Left lung (tissue), 10 donors: ENCODE results near the gene PRKCE. TPM values are rescaled to one million over a fixed set of nuclear protein-coding genes. Genes with fewer than 3 reads are reported as not detected.

Experiments used
- ATAC-seq: fragments of 200-7000 bp; cut with Tn5 transposase; one replicate; pipeline ENCODE4 v1.9.1; 2020; ENCODE audit warnings: moderate library complexity
- DNase-seq, 4 donors: peaks; one replicate each; pipeline ENCODE4 v3.0.0-alpha.2; 2013 to 2020
- H3K27ac ChIP-seq, 2 donors: fragments of 200-600 bp; sonication (generic) in 1 of 2; one replicate each; pipeline versions ENCODE4 v1.5.0 to v1.8.0; 2020 to 2021
- H3K27me3 ChIP-seq, 2 donors: fragments of 200-600 bp; sonication (generic) in 1 of 2; one replicate each; pipeline versions ENCODE4 v1.5.0 to v1.8.0; 2020 to 2021
- H3K36me3 ChIP-seq, 2 donors: fragments of 200-600 bp; sonication (generic) in 1 of 2; one replicate each; pipeline versions ENCODE4 v1.5.0 to v1.8.0; 2020 to 2021
- H3K4me1 ChIP-seq, 2 donors: fragments of 200-600 bp; one replicate each; pipeline ENCODE4 v1.8.0; 2021
- H3K4me3 ChIP-seq, 2 donors: fragments of 200-600 bp; sonication (generic) in 1 of 2; one replicate each; pipeline versions ENCODE4 v1.5.0 to v1.8.0; 2020 to 2021; ENCODE audit warnings: mild to moderate bottlenecking in 1 of 2
- H3K9me3 ChIP-seq, 2 donors: fragments of 200-600 bp; sonication (generic) in 1 of 2; one replicate each; pipeline versions ENCODE4 v1.5.0 to v1.8.0; 2020 to 2021
- intact Hi-C, 2 donors: fragments of 100-400 bp; cut with DNase I; formaldehyde crosslinking; loops; one replicate each; pipeline versions ENCODE4 v1.11.2 to v1.14.2; 2022
- polyA plus RNA-seq, 6 donors: library from polyadenylated mRNA; unstranded; fragments of 120-200 nt; gene quantifications; one replicate each; pipeline ENCODE4 v1.2.1, GENCODE V29; 2013; ENCODE audit not compliant: insufficient read length in 6 of 6
- total RNA-seq, 2 donors: library from RNA; stranded (reverse); fragmentation: NEBNext Ultra II Directional; extraction: Animal tissue kit (Norgen Biotek cat#: 25700); gene quantifications; one replicate each; pipeline ENCODE4 v1.2.1, GENCODE V29; 2021
- TF ChIP-seq, protein P1 (sequence below), 2 donors: fragments of 200-600 bp; sonication (generic) in 1 of 2; IDR thresholded peaks; one replicate each; pipeline versions ENCODE4 v1.5.0 to v1.8.0; 2021; ENCODE audit warnings: antibody characterized with exemption in 2 of 2
- donor health status: DM: no; HTN: yes; CAD: no.
- donor health status: DM: no; HTN: no; CAD: no.

Gene PRKCE
- total and polyA plus RNA-seq, 8 donors: 12.0 to 56.9 (median 14.7) TPM

DNA sequence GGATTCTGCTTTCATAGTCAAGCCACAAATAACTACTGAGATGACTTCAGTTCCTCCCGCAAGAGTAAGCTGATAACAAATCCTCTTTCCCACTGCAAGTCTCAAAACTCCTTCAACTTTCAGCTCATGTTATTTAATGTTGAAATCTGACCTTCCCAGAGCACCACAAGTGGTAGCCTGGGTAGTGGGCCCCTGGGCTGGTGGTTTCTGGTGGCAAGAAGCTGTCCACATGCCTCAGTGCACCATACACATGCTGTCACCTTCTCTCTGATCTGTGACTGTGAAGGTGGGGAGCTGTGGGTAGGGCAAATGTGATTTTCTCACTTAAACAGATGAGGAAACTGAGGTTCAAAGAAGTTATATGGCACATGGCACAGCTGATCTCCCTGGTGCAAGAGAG lies 399.6 kb downstream of the PRKCE start:
- ATAC-seq (no peak), DNase-seq (no peak)
- H3K4me1 ChIP-seq: no peaks in the 10 kb centered on the region
- TF ChIP-seq, protein P1, sequence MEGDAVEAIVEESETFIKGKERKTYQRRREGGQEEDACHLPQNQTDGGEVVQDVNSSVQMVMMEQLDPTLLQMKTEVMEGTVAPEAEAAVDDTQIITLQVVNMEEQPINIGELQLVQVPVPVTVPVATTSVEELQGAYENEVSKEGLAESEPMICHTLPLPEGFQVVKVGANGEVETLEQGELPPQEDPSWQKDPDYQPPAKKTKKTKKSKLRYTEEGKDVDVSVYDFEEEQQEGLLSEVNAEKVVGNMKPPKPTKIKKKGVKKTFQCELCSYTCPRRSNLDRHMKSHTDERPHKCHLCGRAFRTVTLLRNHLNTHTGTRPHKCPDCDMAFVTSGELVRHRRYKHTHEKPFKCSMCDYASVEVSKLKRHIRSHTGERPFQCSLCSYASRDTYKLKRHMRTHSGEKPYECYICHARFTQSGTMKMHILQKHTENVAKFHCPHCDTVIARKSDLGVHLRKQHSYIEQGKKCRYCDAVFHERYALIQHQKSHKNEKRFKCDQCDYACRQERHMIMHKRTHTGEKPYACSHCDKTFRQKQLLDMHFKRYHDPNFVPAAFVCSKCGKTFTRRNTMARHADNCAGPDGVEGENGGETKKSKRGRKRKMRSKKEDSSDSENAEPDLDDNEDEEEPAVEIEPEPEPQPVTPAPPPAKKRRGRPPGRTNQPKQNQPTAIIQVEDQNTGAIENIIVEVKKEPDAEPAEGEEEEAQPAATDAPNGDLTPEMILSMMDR (IDR thresholded peaks at IDR 0.05): no peak
- H3K27ac ChIP-seq: no peak overlapping the region
- H3K9me3 ChIP-seq: no peaks in the 10 kb centered on the region
- intact Hi-C loops: no loop called here
- peaks cover 0 to 4% of the 10 kb centered on the region in 2 donors for H3K36me3 ChIP-seq
- no peak overlapping the region for H3K4me3 ChIP-seq
- H3K27me3 ChIP-seq: no peaks in the 10 kb centered on the region

DNA sequence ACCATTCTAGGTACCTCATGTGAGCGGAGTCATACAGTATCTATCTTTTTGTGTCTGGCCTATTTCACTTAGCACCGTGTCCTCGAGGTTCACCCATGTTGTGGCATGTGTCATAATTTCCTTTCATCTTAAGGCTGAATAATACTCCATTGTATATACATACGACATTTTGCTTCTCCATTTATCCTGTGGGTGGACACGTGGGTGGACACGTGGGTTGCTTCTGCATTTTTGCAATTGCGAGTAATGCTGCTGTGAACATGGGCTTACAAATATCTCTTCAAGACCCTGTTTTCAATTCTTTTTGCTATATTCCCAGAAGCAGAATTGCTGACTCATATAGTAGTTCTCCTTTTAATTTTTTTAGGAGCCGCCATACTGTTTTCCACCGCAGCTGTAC lies 402.1 kb downstream of the PRKCE start:
- ATAC-seq: peak; percentile 32
- intact Hi-C loops: no loop called here
- Histone ChIP-seq H3K4me3 (no peak overlapping the region), H3K27ac (no peak overlapping the region), H3K27me3 (no peaks in the 10 kb centered on the region), H3K36me3 (peaks cover 0 to 4% of the 10 kb centered on the region in 2 donors), H3K9me3 (no peaks in the 10 kb centered on the region), H3K4me1 (peaks cover 0 to 7% of the 10 kb centered on the region in 2 donors)
- TF ChIP-seq, protein P1 (IDR thresholded peaks at IDR 0.05): no peak
- DNase-seq: no peak

DNA sequence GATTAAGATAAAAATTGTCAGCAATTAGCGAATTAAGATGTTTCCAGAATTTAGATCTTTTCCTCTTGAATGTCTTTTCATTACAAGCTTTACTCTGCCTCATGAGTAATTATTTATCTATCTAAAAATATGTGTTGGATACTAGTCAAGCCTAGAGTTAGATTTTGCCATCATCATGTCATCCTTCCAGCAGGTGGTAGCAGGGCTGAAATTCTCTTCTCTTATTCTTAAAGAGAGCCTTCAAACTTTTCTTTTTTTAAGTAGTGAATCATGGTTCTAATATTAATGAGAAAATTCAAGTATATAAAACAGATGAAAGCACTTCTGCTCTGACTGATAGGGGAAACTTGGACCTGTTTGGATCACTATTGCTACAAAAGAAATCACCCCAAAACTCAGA lies 405.1 kb downstream of the PRKCE start:
- no peaks in the 10 kb centered on the region for H3K9me3 ChIP-seq
- no peak for DNase-seq
- H3K36me3 ChIP-seq: peaks cover 0 to 4% of the 10 kb centered on the region in 2 donors
- no peak for ATAC-seq
- no peaks in the 10 kb centered on the region for H3K27me3 ChIP-seq
- H3K4me1 ChIP-seq: peaks cover 0 to 7% of the 10 kb centered on the region in 2 donors
- TF ChIP-seq, protein P1 (IDR thresholded peaks at IDR 0.05): no peak
- peak overlapping the region in 1 of 2 donors; percentile 48 for H3K27ac ChIP-seq
- intact Hi-C loops: no loop called here
- no peak overlapping the region for H3K4me3 ChIP-seq

DNA sequence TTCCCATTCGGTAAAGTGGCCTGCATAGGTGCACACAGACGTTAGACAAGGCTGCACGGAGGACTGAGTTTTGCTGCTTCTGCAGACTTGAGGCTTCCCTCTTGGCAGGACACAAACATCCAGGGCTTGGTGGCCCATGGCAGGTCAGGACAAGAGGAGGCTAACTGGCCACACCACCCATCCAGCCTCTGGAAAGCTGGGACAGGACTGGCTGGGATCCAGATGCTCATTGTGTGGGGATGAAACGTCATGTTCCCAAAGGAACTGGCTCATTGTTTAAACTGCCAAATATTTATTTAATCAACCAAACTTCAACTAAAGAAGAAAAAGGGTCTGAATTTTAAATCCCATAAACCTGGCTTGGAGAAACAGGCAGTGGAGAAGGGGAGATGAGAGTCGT lies 406.7 kb downstream of the PRKCE start:
- H3K27me3 ChIP-seq: no peaks in the 10 kb centered on the region
- peak overlapping the region in 1 of 2 donors; percentile 48 for H3K27ac ChIP-seq
- H3K36me3 ChIP-seq: peaks cover 0 to 4% of the 10 kb centered on the region in 2 donors
- peaks cover 4 to 9% of the 10 kb centered on the region in 2 donors for H3K4me1 ChIP-seq
- H3K4me3 ChIP-seq: no peak overlapping the region
- TF ChIP-seq, protein P1 (IDR thresholded peaks at IDR 0.05): no peak
- DNase-seq (peak in 1 of 4 donors; percentile 37), ATAC-seq (no peak)
- intact Hi-C loops: no loop called here
- no peaks in the 10 kb centered on the region for H3K9me3 ChIP-seq

DNA sequence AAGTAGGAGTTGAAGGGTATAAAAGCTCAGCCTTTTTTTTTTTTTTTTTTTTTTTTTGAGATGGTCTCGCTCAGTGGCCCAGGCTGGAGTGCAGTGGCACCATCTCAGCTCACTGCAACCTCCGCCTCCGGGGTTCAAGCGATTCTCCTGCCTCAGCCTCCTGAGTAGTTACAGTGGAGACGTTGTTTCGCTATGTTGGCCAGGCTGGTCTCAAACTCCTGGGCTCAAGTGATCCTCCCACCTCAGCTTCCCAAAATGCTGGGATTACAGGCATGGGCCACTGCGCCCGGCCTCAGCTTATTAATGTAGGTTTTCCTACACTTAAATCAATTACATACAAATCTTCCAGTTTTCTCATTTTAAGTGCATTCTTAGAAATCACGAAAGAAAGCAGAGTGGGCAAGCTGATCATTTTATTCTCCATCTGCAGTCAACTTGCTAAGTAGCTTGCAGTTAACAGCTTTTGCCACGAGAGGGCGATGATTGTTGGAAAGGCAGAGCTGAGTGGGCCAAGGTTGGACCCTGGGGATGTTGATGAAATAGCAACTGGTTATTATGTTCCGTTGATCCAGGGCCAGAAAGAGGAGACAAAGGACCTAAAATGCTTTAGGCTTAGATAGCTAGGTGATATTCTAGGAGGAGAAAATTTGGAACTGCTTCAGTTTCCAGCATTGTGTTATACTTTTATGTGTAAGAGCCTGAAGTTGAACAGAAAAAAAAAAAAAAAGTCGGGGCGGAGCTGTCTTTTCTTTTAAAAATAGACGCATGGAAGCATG lies 411.4 kb downstream of the PRKCE start:
- intact Hi-C loops: loop anchor here in 1 of 2 donors (10.0 kb wide), 1 partner anchor 302 kb away; no protein-coding TSS in a partner anchor
- DNase-seq (peak in 3 of 4 donors; percentile 67 to 85 (median 76)), ATAC-seq (peak; percentile 90)
- H3K9me3 ChIP-seq: no peaks in the 10 kb centered on the region
- TF ChIP-seq, protein P1 (IDR thresholded peaks at IDR 0.05): peak; percentile 76 to 81
- H3K27me3 ChIP-seq: no peaks in the 10 kb centered on the region
- H3K4me3 ChIP-seq: no peak overlapping the region
- H3K36me3 ChIP-seq: no peaks in the 10 kb centered on the region
- H3K4me1 ChIP-seq: peaks cover 4 to 18% of the 10 kb centered on the region in 2 donors
- peak overlapping the region in 1 of 2 donors; percentile 57 for H3K27ac ChIP-seq
